Activated T-helper 1 cell treated with Interleukin-2 at 50 U/mL for 16 hours (primary cell): ENCODE data around the gene AK9.

Source experiments
- DNase-seq: peaks from one replicate; pipeline ENCODE4 v3.0.0-alpha.2; 2020; ENCODE audit warnings: low read depth

The AK9 gene

DNA sequence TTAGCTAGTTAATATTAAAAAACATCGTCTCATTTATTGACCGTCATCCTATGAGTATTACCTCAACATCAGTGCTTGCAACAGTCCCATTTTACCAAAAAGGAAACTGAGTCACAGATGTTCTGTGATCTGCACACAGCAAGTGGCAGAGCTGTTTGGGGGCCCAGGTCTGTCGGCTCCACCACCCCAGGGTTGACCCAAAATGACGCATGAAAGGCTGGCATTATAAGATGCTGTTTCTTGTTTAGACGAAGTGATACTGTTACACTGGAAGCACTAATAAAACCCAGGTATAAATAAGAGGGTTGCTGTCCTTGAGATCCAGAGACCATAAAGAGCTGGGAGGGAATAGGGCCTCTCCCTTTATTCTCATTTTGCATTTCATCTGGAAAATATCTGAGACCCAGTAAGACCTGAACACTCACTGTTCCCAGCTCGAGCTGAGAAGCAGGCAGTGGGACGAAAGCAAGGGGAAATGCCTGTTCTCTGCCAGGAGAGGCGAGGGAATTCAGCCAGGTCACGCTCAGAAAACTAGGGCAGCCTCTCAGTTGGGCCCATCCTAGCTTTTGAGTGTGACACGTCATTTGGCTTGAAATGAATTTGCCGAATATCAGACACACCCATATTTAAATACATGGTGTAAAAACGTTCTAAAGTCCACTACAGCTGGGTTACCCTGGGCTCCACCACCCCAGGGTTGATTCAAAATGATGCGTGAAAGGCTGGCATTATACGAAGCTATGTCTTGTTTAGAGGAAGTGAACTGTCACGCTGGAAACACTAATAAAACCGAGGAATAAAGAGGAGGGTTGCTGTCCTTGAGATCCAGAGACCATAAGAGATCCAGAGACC is 234.1 kb downstream of the AK9 start:
- no peak for DNase-seq

DNA sequence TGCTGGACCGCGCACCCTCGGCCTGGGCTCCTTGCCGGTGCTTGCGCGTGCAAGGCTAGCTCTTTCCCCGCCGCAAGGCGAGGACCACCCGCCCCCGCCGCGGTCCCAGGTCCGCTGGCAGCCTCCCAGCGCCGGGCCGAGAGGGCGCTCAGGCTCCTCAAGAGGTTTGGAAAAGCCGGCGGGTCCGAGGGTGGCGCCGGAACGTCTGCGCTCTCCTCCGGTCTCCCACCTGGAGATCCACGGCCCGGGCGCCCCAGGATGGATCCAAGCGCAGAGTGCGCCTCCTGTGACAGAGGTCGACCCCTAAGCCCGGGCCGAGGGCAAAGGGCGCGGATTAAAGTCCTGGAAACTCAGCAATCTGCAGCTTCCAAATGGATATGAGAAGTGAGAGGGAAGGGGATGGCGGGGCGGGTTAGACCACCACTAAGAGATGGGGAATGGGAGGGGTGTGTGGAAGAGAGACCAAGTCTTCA is 234.9 kb downstream of the AK9 start:
- DNase-seq, result no peak

DNA sequence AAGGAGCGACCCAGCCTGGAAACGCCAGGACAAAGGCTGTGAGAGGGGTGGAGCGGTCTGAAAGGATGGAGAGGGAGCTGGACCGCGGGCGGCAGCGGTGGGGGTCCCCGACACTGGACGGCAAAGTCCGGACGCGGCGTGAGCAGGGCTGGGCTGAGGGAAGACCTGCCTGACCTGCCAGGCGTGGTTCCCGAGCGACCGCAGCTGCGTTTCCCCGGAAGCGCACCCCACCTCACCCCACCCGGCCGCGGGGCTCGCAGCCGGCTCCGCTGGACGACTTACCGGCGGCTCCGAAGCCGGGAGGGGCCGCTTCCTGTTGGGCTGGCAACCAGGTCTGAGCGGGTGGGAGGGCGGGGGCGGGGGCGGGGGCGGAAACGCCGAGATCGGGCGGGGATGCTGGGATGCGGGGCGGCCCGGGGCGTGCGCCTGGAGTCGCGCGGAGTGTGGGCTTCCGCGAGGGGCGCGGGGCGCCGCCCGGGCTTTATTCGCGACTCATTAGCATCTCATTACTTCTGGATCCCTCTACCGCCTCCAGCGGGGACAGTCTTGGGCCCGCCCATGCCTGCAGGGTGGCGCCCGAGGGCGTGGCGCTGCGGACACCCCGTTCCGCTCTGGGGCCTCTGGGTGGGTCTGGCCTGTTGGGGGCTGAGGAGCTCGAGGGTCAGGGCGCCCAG is 235.4 kb downstream of the AK9 start, which contains the start of gene MICAL1:
MICAL1 (minus strand) TSS at position 336 of the 674 bp plus-strand sequence. CDS start 1,576 bp downstream, outside the sequence.
- peak; percentile 64 for DNase-seq

DNA sequence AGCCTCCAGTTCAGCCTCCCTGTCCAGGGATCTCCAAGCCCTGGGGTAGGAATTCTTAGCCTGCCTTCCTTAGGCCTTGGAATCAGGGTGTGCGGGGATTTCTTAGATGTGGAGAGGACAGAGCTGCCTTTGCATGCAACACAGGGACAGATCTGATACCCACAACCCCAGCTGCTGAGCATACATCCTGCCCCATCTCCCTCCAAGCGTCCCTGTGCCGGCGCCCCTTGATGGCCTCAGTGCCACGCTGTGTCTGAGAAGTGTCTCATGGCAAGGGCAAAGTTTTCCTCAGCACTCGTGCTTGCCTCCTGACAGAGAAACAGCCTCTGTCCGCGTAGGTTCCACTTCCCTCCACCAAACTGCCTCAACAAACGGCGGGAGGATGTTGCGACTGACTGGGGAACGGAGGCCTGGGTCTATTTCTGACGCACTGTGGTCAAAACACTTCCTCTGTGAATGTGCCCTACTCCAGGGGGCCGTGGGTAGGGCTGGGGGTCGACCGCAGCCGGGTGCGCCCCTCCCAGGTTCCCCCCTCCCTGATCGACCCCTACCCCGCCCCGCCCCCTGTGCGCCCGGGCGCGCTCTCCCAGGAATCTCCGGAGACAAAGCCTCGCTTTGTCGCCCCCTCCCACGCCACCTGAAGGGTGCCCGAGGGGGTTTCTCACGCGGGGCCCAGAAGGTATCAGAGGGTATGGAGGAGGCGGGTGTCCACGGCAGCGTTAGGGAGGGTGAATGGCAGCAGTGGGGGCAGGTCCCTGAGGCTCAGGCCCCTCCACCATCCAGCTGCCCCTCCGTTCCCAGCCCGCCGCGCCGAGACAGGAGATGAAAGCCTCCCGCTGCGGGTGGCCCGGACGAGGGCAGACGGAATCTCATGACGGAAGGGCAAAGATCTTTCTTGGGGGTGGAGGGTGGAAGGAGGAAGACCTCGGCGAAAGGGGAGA is 236.2 kb downstream of the AK9 start:
- peak; percentile 58 for DNase-seq

DNA sequence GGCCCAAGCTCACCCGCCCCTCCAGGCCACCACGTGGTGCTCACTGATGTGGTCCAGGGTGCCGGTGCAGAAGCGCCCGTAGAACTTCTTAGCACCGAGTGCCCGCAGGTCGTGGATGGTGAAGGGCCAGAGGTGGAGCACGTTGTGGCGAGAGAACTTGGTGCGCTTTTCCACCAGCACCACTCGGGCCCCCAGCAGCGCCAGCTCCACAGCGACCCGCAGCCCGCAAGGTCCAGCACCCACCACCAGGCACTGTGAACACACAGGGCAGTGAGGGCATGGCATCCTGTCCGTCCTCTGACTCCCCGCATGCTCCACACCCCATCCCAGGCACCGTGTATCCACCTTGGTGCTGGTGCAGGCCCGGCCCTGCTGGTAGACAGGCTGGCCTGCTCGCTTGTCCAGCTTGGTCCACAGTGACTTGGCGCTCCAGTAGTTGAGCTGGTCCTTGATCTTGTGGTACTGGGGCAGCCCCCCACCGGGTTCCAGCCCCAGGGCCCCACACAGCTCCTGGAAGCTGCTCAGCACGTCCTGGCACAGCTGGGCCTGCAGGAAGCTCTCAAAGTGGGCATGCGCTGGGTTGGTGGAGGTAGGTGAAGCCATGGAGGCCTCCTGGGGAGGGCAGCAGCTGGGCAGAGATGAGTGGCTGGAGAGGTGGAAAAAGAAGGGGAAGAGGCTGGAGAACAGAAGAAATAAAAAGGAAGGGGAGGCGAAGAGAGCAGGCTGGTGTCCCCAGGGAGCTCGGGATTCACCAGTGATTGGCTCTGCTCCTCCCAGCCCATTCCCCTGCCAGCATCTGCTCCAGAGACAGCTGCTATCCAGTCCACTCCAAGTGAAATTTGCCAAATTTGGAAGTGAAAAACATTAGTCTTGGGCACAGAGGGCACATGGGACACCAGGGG is 237.2 kb downstream of the AK9 start:
- DNase-seq, result no peak

DNA sequence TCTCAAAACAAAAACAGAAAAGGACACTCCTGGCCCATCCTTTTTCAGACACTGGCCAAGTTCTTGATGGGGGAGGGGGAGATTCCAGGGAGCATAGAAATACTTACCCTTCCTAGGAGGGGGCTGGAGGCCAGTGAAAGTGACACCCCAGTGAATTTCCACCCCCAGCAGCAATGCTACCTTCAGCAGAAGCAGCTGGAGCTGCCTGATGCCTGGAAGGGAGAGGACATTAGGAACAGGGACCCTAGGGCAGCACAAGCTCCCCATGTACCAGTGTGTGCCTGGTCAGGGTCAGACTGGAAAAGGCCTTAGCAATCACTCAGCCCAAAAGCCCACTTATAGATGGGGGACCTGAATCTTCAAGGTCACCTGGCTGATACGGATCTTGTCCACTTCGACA is 237.8 kb downstream of the AK9 start:
- DNase-seq, result no peak

DNA sequence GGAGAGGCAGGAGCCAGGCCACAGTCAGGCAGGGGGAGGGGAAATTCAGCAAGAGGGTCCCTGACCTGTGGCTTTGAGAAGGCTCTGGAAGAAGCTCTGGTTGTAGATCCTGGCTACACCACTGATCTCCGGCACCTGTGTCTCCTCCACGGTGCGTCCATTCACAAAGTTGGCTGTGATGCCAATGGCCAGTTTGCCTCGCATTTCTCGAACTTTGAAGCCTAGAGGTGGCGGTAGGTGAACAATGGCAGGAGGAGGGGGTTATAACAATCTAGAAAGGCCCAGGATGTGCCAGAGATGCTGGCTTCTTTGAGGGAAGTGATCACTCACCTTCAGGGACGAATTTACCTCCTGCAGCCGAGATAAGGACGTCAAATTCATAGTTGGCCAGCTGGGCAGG is 238.8 kb downstream of the AK9 start:
- DNase-seq, result no peak

DNA sequence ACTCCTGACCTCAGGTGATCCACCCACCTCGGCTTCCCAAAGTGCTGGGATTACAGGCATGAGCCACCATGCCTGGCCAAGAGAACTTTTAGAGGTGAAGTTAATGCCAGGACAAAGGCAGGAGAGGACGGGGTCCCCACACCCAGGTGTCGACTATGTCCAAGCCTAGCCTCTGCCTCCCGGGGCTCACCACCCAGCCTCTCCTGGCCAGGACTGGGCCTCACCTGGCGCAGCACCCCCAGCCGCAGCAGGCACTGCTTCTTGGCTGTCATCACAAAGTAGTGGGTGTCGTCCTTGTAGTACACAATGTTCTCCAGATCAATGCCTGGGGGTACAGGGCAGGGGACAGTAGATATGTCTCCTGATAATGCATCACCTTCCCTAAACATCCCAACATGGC is 239.6 kb downstream of the AK9 start:
- no peak for DNase-seq

DNA sequence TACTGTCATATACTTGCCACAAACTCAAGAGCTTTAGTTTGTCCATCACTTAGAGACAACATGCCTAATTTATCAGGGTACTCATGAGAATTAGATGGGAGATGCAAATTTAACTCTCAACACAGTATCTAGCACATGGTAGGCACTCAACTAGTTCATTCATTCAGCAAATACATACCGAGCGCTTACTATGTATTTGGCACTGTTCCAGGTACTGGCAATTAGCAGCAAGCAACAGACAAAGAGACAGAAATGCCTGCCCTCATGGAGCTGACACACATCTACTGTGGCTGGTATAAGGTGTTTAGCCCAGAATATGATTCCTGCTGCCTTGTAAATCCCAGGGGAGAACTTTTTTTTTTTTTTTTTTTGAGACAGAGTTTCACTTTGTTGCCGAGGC is 240.2 kb downstream of the AK9 start:
- DNase-seq, result no peak

DNA sequence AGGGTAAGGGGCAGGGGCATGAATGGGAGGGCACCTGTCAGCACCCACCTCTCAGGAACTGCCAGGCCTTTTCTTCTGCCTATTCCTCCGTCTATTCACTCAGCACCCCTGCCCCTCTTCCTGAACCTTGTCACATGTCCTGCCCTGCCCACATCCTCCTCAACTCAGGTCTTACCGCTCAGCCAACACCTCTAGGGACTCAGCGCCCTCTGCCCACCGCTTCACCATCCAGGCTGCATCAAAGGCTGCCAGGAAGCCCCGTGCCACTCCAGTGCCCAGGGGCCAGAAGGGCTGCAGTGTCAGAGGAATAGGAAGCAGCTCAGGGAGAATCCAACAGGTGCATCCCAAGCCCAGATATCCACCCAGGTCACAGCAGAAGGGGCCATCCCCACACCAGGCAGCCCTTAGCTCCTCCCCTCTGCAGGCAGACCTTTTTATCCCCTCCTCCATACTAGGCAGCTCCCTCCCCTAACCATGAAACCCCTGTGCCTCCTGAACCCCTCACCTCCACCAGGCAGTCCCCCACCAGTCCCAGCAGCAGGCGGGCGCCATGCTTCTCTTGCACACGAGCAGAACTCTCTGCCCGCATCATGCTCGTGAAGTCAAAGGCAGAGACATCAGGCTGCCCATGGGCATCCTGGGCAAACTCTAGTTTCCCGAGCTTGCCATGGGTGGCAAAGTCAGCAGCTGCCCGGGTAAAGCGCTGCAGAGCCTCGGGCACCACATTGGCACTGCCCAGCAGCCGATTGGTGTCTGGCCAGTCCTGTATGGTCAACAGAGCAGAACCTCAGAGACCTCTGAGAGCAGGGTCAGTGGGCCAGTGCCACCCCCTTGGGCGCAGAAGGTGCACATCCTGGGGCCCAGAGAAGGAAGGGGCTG is 241.0 kb downstream of the AK9 start:
- DNase-seq, result no peak

DNA sequence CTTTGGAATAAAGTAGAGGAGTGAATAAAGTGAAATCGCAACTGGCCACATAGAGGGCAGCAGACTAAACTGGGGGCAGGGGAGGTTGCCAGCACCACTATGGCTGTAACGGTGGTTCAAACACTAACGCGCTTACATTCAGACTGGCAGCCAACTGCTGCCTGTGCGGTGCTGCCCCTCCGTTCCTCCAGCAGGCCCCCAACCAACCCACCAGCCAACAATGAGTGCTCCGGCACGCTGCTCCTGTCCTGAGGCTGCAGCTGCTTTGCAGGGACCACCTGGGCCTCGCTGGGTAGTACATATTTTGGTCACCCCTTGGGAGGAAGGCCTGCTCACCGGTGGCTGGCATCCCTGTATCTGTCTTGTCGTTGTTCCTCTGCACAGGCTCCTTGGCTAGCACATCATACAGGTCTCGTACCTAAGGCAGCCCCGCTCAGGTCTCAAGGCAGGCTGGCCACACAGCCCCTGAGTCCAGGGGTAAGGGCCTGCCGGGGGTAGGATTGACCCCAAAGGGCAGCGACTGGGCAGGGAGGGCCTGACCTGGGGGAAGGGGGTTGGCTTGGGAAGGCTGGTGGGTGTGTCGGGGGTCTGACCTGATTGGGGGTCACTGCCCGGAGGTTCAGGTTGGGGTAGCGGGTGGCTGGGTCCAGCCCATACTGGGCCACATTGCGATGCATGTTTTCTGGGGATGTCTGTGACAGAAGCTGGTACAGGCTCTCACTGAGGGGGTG is 241.8 kb downstream of the AK9 start:
- DNase-seq, result no peak

DNA sequence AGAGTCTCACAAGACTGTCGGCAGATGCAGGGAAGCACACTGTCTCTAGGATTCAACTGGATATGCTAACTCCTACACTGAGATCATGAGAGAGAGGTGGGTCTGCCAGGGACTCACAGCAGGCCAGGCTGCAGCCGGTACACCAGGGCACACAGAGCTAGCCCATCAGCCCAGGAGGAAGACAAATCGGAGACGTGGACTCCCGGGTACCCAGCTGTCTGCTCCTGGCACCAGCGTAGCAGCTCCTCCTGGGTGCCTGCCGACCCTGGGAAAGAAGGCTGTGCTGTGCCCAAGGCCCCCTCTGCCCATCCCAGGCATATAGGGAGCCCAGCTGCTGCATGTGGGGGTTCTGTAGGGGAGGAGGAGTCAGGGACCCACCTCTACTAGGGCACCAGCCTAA is 242.4 kb downstream of the AK9 start:
- no peak for DNase-seq

DNA sequence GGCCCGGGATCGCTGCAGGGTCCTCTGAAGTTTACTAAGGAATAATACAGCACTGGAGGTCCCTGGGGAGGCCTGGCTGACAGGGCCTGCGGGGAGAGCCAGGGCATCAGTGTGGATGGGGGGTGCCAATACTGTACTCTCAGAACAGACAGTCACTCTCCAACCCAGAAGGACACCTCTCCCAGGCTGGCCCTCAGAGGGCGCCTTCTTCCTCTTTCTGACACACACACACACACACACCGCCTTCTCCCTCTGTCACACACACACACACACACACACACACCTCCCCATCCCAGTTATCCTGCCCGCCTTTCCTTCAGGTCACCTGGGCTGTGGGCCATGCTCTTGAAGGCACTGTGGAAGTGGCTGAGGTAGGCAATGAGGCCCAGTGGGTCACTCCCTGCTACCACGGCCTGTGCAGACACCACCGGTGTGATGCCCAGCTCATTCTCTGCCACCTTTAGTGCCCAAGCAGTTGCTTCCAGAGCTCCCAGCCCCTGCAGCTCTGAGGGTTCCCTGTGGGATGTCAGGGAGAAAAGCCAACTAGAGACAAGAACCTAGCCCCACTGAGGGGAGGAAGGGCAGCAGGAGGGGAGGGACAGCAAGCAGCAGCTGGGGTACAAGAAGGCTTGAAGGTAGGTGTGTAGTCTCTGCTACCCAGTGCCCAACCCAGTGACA is 243.0 kb downstream of the AK9 start:
- DNase-seq, result no peak

DNA sequence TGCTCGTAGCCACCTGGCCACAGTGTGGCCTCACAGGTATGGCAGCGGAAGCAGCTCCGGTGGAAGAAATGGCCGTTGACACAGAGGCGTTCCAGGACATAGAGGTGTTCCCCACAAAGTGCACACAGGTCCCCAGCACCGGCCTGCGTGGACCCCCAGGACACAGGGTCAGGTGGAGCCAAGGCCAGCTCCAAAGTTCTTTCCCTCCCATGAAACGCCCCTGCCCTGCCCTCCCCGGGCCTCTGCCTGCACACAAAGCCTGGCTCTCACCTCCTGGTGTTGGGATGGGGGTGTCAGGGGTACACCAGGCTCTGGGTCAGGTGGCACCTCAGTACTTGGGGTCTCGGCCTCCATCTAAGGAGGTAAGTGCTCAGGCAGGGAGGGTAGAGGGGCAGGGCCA is 243.9 kb downstream of the AK9 start:
- no peak for DNase-seq

DNA sequence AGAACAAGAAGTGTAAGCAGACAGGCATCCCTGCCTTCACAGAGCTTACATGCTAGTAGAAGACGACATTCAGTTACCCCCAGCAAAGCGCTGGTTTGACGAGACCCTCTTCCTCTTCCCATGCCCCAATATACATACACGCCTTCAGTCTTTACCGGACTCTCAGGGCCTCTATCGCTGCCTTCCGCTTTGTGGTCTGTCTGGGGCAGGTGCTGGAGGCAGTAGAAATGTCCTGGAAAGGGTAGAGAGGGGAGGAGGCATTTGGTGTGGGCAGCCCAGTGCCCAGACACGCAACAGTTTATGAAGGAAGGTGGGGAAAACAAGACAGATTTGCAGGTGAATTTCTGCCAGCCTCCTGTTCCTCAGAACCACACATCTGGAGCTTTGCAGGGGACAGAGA is 244.5 kb downstream of the AK9 start:
- DNase-seq, result no peak

DNA sequence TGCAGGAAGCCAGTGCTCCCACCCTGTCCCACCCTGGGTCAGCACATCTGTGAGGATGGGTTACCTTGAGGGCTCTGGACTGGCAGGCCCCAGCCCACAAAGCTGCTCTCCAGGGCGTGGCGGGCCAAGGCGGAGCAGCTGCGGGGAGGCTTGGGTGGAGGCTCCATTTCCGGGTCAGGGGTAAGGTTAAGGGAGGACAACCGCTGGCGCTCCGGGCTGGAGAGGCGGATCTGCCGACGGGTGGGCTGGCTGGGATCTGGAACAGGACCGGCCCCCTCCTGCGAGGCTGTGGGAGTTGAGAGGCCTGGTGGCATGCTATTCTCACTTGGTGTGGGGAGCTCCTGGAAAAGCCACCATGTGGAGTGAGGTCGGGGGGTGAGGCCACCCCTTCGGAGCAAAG is 244.9 kb downstream of the AK9 start:
- DNase-seq, result no peak

DNA sequence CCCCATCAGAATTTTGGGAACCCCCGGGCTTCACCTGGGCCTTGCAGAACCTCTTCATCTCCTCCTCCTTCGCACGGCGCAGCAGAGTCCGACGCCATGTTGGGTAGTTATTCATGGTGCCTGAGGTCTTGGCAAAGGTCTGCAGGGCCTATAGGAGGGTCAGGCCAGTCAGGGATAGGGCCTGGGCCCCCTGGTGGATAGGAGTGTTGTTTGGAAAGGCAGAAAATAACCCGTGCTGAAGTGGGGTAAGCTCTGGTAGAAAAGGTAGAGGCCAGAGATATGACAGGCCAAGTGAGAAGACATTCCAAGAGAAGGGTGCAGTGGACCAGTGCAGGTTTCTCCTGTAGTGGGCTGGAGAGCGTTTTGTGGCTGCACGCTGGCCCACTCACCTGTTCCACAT is 245.6 kb downstream of the AK9 start:
- no peak for DNase-seq

DNA sequence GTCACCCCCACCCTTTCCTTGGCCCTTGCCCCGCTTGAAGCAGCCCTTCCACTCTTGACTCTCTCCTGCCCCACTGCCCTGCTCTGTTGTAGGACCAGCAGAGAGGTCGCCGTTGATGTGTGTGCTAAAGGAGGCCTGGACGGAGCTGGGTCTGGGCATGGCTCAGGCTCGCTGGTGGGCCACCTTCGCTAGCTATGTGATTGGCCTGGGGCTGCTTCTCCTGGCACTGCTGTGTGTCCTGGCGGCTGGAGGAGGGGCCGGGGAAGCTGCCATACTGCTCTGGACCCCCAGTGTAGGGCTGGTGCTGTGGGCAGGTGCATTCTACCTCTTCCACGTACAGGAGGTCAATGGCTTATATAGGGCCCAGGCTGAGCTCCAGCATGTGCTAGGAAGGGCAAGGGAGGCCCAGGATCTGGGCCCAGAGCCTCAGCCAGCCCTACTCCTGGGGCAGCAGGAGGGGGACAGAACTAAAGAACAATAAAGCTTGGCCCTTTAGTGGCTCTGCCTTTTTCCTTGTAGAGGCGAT is 247.5 kb downstream of the AK9 start:
- DNase-seq, result no peak
